H9 (cell line): Measurements from ENCODE around the gene HLTF. TPM values are rescaled to one million over a fixed set of nuclear protein-coding genes. Genes with fewer than 3 reads are reported as not detected.

Experiments
- DNase-seq: peaks from one replicate; pipeline ENCODE4 v3.0.0-alpha.2; 2017
- H2AFZ ChIP-seq: one replicate; pipeline ENCODE4 v1.6.1; 2013; ENCODE audit warnings: mild to moderate bottlenecking, low read length, control low read depth, moderate library complexity
- H2AK5ac ChIP-seq: 2 replicates; pipeline ENCODE4 v1.6.1; 2013; ENCODE audit warnings: low read length, control low read depth, mixed read lengths; ENCODE audit not compliant: insufficient read length
- H2BK120ac ChIP-seq: one replicate; pipeline ENCODE4 v1.6.1; 2013; ENCODE audit warnings: low read depth, mild to moderate bottlenecking, low read length, control low read depth, inconsistent platforms; ENCODE audit not compliant: poor library complexity, severe bottlenecking
- H2BK12ac ChIP-seq: 2 replicates; pipeline ENCODE4 v1.6.1; 2013; ENCODE audit warnings: low read length, control low read depth, mixed read lengths, low read depth; ENCODE audit not compliant: insufficient read length
- H2BK15ac ChIP-seq: 2 replicates; pipeline ENCODE4 v1.6.1; 2013; ENCODE audit warnings: low read depth, low read length, control low read depth
- H2BK20ac ChIP-seq: one replicate; pipeline ENCODE4 v1.6.1; 2013; ENCODE audit warnings: low read depth, mild to moderate bottlenecking, low read length, control low read depth, inconsistent platforms; ENCODE audit not compliant: poor library complexity, severe bottlenecking
- H2BK5ac ChIP-seq: 2 replicates; pipeline ENCODE4 v1.6.1; 2013; ENCODE audit warnings: low read length, control low read depth, mixed read lengths; ENCODE audit not compliant: insufficient read length
- H3K14ac ChIP-seq: 2 replicates; pipeline ENCODE4 v1.6.1; 2013; ENCODE audit warnings: low read length, control low read depth; ENCODE audit not compliant: insufficient read depth
- H3K18ac ChIP-seq: 2 replicates; pipeline ENCODE4 v1.6.1; 2013; ENCODE audit warnings: low read depth, mild to moderate bottlenecking, mixed read lengths, low read length, control low read depth; ENCODE audit not compliant: insufficient read length
- H3K23ac ChIP-seq: 2 replicates; pipeline ENCODE4 v1.6.1; 2013; ENCODE audit warnings: low read length, control low read depth, mixed read lengths, low read depth; ENCODE audit not compliant: insufficient read length
- H3K23me2 ChIP-seq: 2 replicates; pipeline ENCODE4 v1.6.1; 2013; ENCODE audit warnings: low read depth, mild to moderate bottlenecking, mixed read lengths, low read length, control low read depth; ENCODE audit not compliant: insufficient read length, poor library complexity, severe bottlenecking
- H3K27ac ChIP-seq: 2 replicates; pipeline ENCODE4 v1.5.1; 2013; ENCODE audit warnings: low read length, control low read depth, mixed read lengths, low read depth; ENCODE audit not compliant: insufficient read length
- H3K27me3 ChIP-seq: 2 replicates; pipeline ENCODE4 v1.6.1; 2013; ENCODE audit warnings: low read length, control low read depth, inconsistent platforms; ENCODE audit not compliant: insufficient read depth
- H3K4ac ChIP-seq: 2 replicates; pipeline ENCODE4 v1.6.1; 2013; ENCODE audit warnings: low read depth, mild to moderate bottlenecking, control low read depth, inconsistent platforms, low read length, moderate library complexity
- H3K4me1 ChIP-seq: 2 replicates; pipeline ENCODE4 v1.6.1; 2013; ENCODE audit warnings: low read length, control low read depth, inconsistent platforms; ENCODE audit not compliant: insufficient read depth
- H3K4me2 ChIP-seq: 2 replicates; pipeline ENCODE4 v1.6.1; 2013; ENCODE audit warnings: low read length, control low read depth, mixed read lengths; ENCODE audit not compliant: insufficient read length, insufficient read depth
- H3K56ac ChIP-seq: 2 replicates; pipeline ENCODE4 v1.6.1; 2013; ENCODE audit warnings: low read depth, mild to moderate bottlenecking, mixed read lengths, low read length, control low read depth; ENCODE audit not compliant: insufficient read length
- H3K79me1 ChIP-seq: 2 replicates; pipeline ENCODE4 v1.6.1; 2013; ENCODE audit warnings: low read depth, mild to moderate bottlenecking, moderate library complexity, low read length, control low read depth, inconsistent platforms; ENCODE audit not compliant: insufficient read depth, poor library complexity, severe bottlenecking
- H3K79me2 ChIP-seq: 2 replicates; pipeline ENCODE4 v1.6.1; 2013; ENCODE audit warnings: low read length, control low read depth, inconsistent platforms; ENCODE audit not compliant: insufficient read depth
- H3K9ac ChIP-seq: 2 replicates; pipeline ENCODE4 v1.6.1; 2013; ENCODE audit warnings: low read length, control low read depth, mixed read lengths; ENCODE audit not compliant: insufficient read length; ENCODE audit errors: extremely low read depth
- H3K9me3 ChIP-seq: one replicate; pipeline ENCODE4 v1.6.1; 2013; ENCODE audit warnings: low read depth, low read length, inconsistent platforms; ENCODE audit not compliant: control insufficient read depth
- H3T11ph ChIP-seq: one replicate; pipeline ENCODE4 v1.6.1; 2013; ENCODE audit warnings: mild to moderate bottlenecking, low read length, control low read depth, inconsistent platforms
- H4K20me1 ChIP-seq: one replicate; pipeline ENCODE4 v1.6.1; 2013; ENCODE audit not compliant: control insufficient read depth, insufficient read length, insufficient read depth
- H4K5ac ChIP-seq: 2 replicates; pipeline ENCODE4 v1.6.1; 2013; ENCODE audit warnings: low read depth, mild to moderate bottlenecking, mixed read lengths, low read length, control low read depth; ENCODE audit not compliant: insufficient read length
- H4K8ac ChIP-seq: replicated peaks from 2 replicates; pipeline ENCODE4 v1.6.1; 2013; ENCODE audit warnings: low read length, control low read depth, mixed read lengths, low read depth; ENCODE audit not compliant: insufficient read length
- H4K91ac ChIP-seq: 2 replicates; pipeline ENCODE4 v1.6.1; 2013; ENCODE audit warnings: low read depth, mild to moderate bottlenecking, moderate library complexity, mixed read lengths, low read length, control low read depth; ENCODE audit not compliant: insufficient read length
- H3K27ac Mint-ChIP-seq, 3 experiments: 2 replicates in 2 of 3; 3 replicates in 1 of 3; pipeline ENCODE4 v1.8.0; 2020 to 2021; ENCODE audit warnings: mixed read lengths in 3 of 3, mild to moderate bottlenecking in 1 of 3, moderate library complexity in 1 of 3
- H3K27me3 Mint-ChIP-seq: 2 replicates; pipeline ENCODE4 v1.8.0; 2021; ENCODE audit warnings: low read depth, mild to moderate bottlenecking, moderate library complexity, mixed read lengths
- H3K36me3 Mint-ChIP-seq, 3 experiments: 2 replicates in 2 of 3; 3 replicates in 1 of 3; pipeline ENCODE4 v1.8.0; 2020 to 2021; ENCODE audit warnings: low read depth in 3 of 3, mixed read lengths in 3 of 3; ENCODE audit not compliant: insufficient read depth in 1 of 3
- H3K4me1 Mint-ChIP-seq, 2 experiments: 2 replicates each; pipeline ENCODE4 v1.8.0; 2020; ENCODE audit warnings: mixed read lengths in 2 of 2
- H3K4me3 Mint-ChIP-seq, 2 experiments: 2 replicates in 1 of 2; 3 replicates in 1 of 2; pipeline ENCODE4 v1.8.0; 2020 to 2021; ENCODE audit warnings: mild to moderate bottlenecking in 2 of 2, mixed read lengths in 2 of 2, moderate library complexity in 1 of 2
- H3K9me3 Mint-ChIP-seq, 2 experiments: 2 replicates in 1 of 2; 3 replicates in 1 of 2; pipeline ENCODE4 v1.8.0; 2020; ENCODE audit warnings: mild to moderate bottlenecking in 2 of 2, mixed read lengths in 2 of 2, moderate library complexity in 1 of 2
- WGBS: extraction: QIAGEN DNeasy Blood & Tissue Kit; methylation state at CpG from one replicate; pipeline ENCODE4 v1.1.7; 2013; ENCODE audit warnings: missing lambda C conversion rate, low lambda C conversion rate, mixed read lengths; ENCODE audit not compliant: insufficient read length; ENCODE audit errors: extremely low coverage; 5-methylcytosine and 5-hydroxymethylcytosine counted together
- total RNA-seq: library from RNA; stranded (reverse); gene quantifications from 2 replicates; pipeline ENCODE4 v1.2.1, GENCODE V29; 2021
- TF ChIP-seq, protein P1 (sequence below): fragments of 200-600 bp; sonication (generic); conservative IDR thresholded peaks from 3 replicates; pipeline ENCODE4 v1.8.0; 2021; ENCODE audit warnings: antibody characterized with exemption, mild to moderate bottlenecking

Gene HLTF
- total RNA-seq, 1 experiment from 2014 or later = 41.5 TPM

DNA sequence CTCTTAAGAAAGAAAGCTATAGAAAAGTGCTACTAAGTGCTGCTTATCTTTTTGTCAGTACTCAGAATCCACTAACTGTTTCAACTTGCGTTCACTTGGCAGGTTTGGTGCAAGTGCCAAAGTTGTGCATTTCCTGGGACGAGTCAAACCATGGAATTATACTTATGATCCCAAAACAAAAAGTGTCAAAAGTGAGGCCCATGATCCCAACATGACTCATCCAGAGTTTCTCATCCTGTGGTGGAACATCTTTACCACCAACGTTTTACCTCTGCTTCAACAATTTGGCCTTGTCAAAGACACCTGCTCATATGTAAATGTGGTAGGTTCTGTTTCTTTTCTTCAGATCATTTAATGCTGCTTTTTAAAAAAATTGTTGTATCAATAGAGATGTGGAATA, 62.4 kb downstream of the HLTF start:
- Histone ChIP-seq H3K23ac (no peak overlapping the region), H3K23me2 (no peaks in the 10 kb centered on the region), H2AFZ (no peak overlapping the region), H4K91ac (no peak overlapping the region), H3K18ac (no peak overlapping the region), H2BK12ac (no peak overlapping the region), H2BK120ac (no peak overlapping the region), H2BK5ac (no peak overlapping the region), H3K4me1 (peaks cover 14% of the 10 kb centered on the region; the same call in 1 of the 2 replicates), H3T11ph (no peak overlapping the region), H3K56ac (no peak overlapping the region), H2BK15ac (no peak overlapping the region), H3K9ac (no peak overlapping the region), H4K20me1 (no peaks in the 10 kb centered on the region), H3K27me3 (no peaks in the 10 kb centered on the region), H2AK5ac (no peak overlapping the region), H3K79me2 (no peaks in the 10 kb centered on the region), H3K79me1 (no peaks in the 10 kb centered on the region), H3K4me2 (no peak overlapping the region), H4K8ac (no peak overlapping the region), H2BK20ac (no peak overlapping the region), H3K27ac (no peak overlapping the region), H3K14ac (no peak overlapping the region), H3K4ac (no peak overlapping the region), H3K9me3 (peaks cover 8% of the 10 kb centered on the region), H4K5ac (no peak overlapping the region)
- Mint-ChIP-seq H3K4me1 (peaks cover 32% of the 10 kb centered on the region in 2 experiments), H3K36me3 (peaks cover 32 to 46% (median 36%) of the 10 kb centered on the region in 3 experiments), H3K27me3 (no peaks in the 10 kb centered on the region), H3K9me3 (peaks cover 17 to 22% of the 10 kb centered on the region in 2 experiments), H3K4me3 (no peak overlapping the region), H3K27ac (no peak overlapping the region)
- no peak for DNase-seq
- WGBS = no CpG with 5 or more reads among the region's 3 CpGs
- TF ChIP-seq, protein P1, sequence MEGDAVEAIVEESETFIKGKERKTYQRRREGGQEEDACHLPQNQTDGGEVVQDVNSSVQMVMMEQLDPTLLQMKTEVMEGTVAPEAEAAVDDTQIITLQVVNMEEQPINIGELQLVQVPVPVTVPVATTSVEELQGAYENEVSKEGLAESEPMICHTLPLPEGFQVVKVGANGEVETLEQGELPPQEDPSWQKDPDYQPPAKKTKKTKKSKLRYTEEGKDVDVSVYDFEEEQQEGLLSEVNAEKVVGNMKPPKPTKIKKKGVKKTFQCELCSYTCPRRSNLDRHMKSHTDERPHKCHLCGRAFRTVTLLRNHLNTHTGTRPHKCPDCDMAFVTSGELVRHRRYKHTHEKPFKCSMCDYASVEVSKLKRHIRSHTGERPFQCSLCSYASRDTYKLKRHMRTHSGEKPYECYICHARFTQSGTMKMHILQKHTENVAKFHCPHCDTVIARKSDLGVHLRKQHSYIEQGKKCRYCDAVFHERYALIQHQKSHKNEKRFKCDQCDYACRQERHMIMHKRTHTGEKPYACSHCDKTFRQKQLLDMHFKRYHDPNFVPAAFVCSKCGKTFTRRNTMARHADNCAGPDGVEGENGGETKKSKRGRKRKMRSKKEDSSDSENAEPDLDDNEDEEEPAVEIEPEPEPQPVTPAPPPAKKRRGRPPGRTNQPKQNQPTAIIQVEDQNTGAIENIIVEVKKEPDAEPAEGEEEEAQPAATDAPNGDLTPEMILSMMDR = no peak
